Activated T-cell treated with anti-CD3 and anti-CD28 coated beads, Interleukin-2, amount 50 U/mL, for 1 hour (primary cell): ENCODE measurements around the gene PEBP1.
"Not testable (repeated sequence)": the region's sequence is repeated elsewhere in the genome, so short reads cannot be mapped to it uniquely, and the experiment has no call there.

Experiments used
- DNase-seq: peaks from one replicate; pipeline ENCODE4 v3.0.0-alpha.2; 2020

The PEBP1 gene

GRCh38 chr12:118135788-118136558, at the start of gene PEBP1:
TSS of gene PEBP1 (plus strand) at chr12:118136124. CDS start at chr12:118136210, 86 bp downstream.
- peak; percentile 94 for DNase-seq

GRCh38 chr12:118089782-118090181, 46.1 kb upstream of the PEBP1 start:
- DNase-seq: no peak

- no peak for DNase-seq
Observed at GRCh38 chr12:118094039-118094438, 41.9 kb upstream of the PEBP1 start.

- DNase-seq: no peak
Observed at GRCh38 chr12:118098401-118098800, 37.5 kb upstream of the PEBP1 start.

- no peak for DNase-seq
Observed at GRCh38 chr12:118098911-118099671, 36.8 kb upstream of the PEBP1 start.

- DNase-seq: no peak
Observed at GRCh38 chr12:118101051-118101450, 34.9 kb upstream of the PEBP1 start.

- no peak for DNase-seq
Observed at GRCh38 chr12:118102070-118102469, 33.9 kb upstream of the PEBP1 start.

GRCh38 chr12:118102609-118103008, 33.3 kb upstream of the PEBP1 start:
- DNase-seq: no peak

- no peak for DNase-seq
Observed at GRCh38 chr12:118103201-118103600, 32.7 kb upstream of the PEBP1 start.

- peak; percentile 32 for DNase-seq
Observed at GRCh38 chr12:118103601-118104382, 32.1 kb upstream of the PEBP1 start, which contains the start of gene VSIG10. TSS of gene VSIG10 (minus strand) at chr12:118104011. CDS start at chr12:118103671, 340 bp downstream.

- DNase-seq: no peak
Observed at GRCh38 chr12:118107011-118107410, 28.9 kb upstream of the PEBP1 start.

- no peak for DNase-seq
Observed at GRCh38 chr12:118107694-118108093, 28.2 kb upstream of the PEBP1 start.

GRCh38 chr12:118109088-118109487, 26.8 kb upstream of the PEBP1 start:
- DNase-seq: no peak

GRCh38 chr12:118119449-118119879, 16.5 kb upstream of the PEBP1 start:
- DNase-seq: no peak

GRCh38 chr12:118120579-118121363, 15.2 kb upstream of the PEBP1 start:
- peak; percentile 65 for DNase-seq

- DNase-seq: no peak
Observed at GRCh38 chr12:118122264-118122663, 13.7 kb upstream of the PEBP1 start.

GRCh38 chr12:118124333-118124874, 11.5 kb upstream of the PEBP1 start:
- DNase-seq: no peak

- no peak for DNase-seq
Observed at GRCh38 chr12:118125743-118126118, 10.2 kb upstream of the PEBP1 start.

- no peak for DNase-seq
Observed at GRCh38 chr12:118126119-118126757, 9.7 kb upstream of the PEBP1 start.

GRCh38 chr12:118127867-118128266, 8.1 kb upstream of the PEBP1 start:
- no peak for DNase-seq

- DNase-seq: not testable (repeated sequence)
Observed at GRCh38 chr12:118129436-118129835, 6.5 kb upstream of the PEBP1 start.
